Esophagus muscularis mucosa (tissue), 4 donors: ENCODE measurements around the gene LKAAEAR1.

Source experiments
- CTCF ChIP-seq, 3 experiments: fragments of 200-600 bp in 2 of 3; fragments of 450-650 bp in 1 of 3; sonication (generic) in 2 of 3; IDR thresholded peaks; one replicate each; pipeline ENCODE4 v1.5.1; 2017 to 2019; ENCODE audit warnings: antibody characterized with exemption in 3 of 3, mild to moderate bottlenecking in 2 of 3, moderate library complexity in 1 of 3
- EP300 ChIP-seq: sonication (generic); formaldehyde crosslinking; IDR thresholded peaks from one replicate; pipeline ENCODE4 v1.6.1; 2017; ENCODE audit warnings: antibody characterized with exemption
- POLR2A ChIP-seq: fragments of 450-650 bp; IDR thresholded peaks from one replicate; pipeline ENCODE4 v1.6.1; 2017; ENCODE audit warnings: antibody characterized with exemption, moderate library complexity, mild to moderate bottlenecking, low read depth
- POLR2AphosphoS5 ChIP-seq, 2 donors: sonication (generic); formaldehyde crosslinking; IDR thresholded peaks; one replicate each; pipeline ENCODE4 v1.6.1; 2017; ENCODE audit warnings: antibody characterized with exemption in 2 of 2

DNA sequence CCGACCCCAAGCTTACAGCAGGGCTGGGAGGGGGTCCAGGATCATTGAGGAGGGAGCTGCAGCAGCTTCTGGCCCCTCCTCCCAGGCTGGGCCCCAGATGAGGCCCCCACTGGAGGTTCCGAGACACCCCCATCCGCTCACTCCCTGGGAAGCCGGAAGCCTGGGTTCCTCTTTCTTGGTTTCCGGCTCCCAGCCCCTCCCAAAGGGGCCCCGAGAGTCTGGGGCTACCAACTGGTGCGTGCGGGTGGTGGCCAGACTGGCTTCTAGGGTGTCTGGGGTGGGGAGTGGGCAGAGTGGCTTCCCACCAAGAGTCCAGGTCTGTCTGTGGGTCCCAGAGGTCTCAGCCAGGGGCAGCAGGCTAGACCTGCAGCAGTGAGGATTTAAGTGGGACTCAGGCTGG, 7.1 kb downstream of the LKAAEAR1 start:
- TF ChIP-seq POLR2A (no peak), CTCF (IDR thresholded peaks at IDR 0.05) (no peak), EP300 (no peak), POLR2AphosphoS5 (IDR thresholded peaks at IDR 0.05) (no peak)
